Smooth muscle cell (in vitro differentiated cells): ENCODE data around the gene IQSEC3. TPM values are rescaled to one million over a fixed set of nuclear protein-coding genes. Genes with fewer than 3 reads are reported as not detected.
"Not testable (repeated sequence)": the region's sequence is repeated elsewhere in the genome, so short reads cannot be mapped to it uniquely, and the experiment has no call there.

Experiments used
- DNase-seq: peaks from one replicate; lab custom pipeline; 2025; ENCODE audit not compliant: unreplicated experiment; lab: John Stamatoyannopoulos, UW
- H2AFZ ChIP-seq: fragments of 200-600 bp; sonication (generic); 2 replicates; pipeline ENCODE4 v1.6.0; 2016; ENCODE audit warnings: antibody characterized with exemption, low read depth, mild to moderate bottlenecking
- H3F3A ChIP-seq: fragments of 200-600 bp; sonication (generic); 2 replicates; pipeline ENCODE4 v1.6.0; 2017; ENCODE audit warnings: antibody characterized with exemption, low read depth
- H3K27ac ChIP-seq: fragments of 200-600 bp; sonication (generic); 2 replicates; pipeline ENCODE4 v1.5.1; 2016; ENCODE audit warnings: low read depth, mild to moderate bottlenecking
- H3K27me3 ChIP-seq: fragments of 200-600 bp; sonication (generic); 2 replicates; pipeline ENCODE4 v1.6.1; 2016; ENCODE audit warnings: low read depth, mild to moderate bottlenecking
- H3K36me3 ChIP-seq: fragments of 200-600 bp; sonication (generic); 2 replicates; pipeline ENCODE4 v1.5.1; 2016; ENCODE audit warnings: low read depth
- H3K4me1 ChIP-seq: fragments of 200-600 bp; sonication (generic); 2 replicates; pipeline ENCODE4 v1.5.1; 2016; ENCODE audit warnings: low read depth
- H3K4me2 ChIP-seq: fragments of 200-600 bp; sonication (generic); 2 replicates; pipeline ENCODE4 v1.6.0; 2016; ENCODE audit warnings: mild to moderate bottlenecking
- H3K4me3 ChIP-seq: fragments of 200-600 bp; sonication (generic); 2 replicates; pipeline ENCODE4 v1.5.1; 2016; ENCODE audit warnings: mild to moderate bottlenecking
- H3K79me2 ChIP-seq: fragments of 200-600 bp; sonication (generic); 2 replicates; pipeline ENCODE4 v1.6.0; 2016; ENCODE audit warnings: low read depth, mild to moderate bottlenecking
- H3K9ac ChIP-seq: fragments of 200-600 bp; sonication (generic); 2 replicates; pipeline ENCODE4 v1.6.0; 2016; ENCODE audit warnings: low read depth
- H3K9me3 ChIP-seq: fragments of 200-600 bp; sonication (generic); replicated peaks from 2 replicates; pipeline ENCODE4 v1.5.1; 2016; ENCODE audit warnings: low read depth
- H4K20me1 ChIP-seq: fragments of 200-600 bp; sonication (generic); 2 replicates; pipeline ENCODE4 v1.6.0; 2016; ENCODE audit warnings: low read depth
- CTCF ChIP-seq: fragments of 200-600 bp; sonication (generic); IDR thresholded peaks from 2 replicates; pipeline ENCODE4 v1.5.1; 2017; ENCODE audit warnings: borderline replicate concordance, mild to moderate bottlenecking, antibody characterized with exemption; ENCODE audit not compliant: insufficient read depth, poor library complexity, severe bottlenecking
- WGBS: methylation state at CpG from one replicate; pipeline ENCODE4 v1.1.7; 2016; ENCODE audit warnings: low lambda C conversion rate; 5-methylcytosine and 5-hydroxymethylcytosine counted together
- polyA plus RNA-seq: library from polyadenylated mRNA; unstranded; fragments of >200 nt; fragmentation: Nextera tagmentation; extraction: Ambion mirVana; gene quantifications from 2 replicates; pipeline ENCODE4 v1.2.1, GENCODE V29; 2016
- total RNA-seq: library from RNA; depleted of rRNA; stranded (reverse); fragments of >200 nt; gene quantifications from 2 replicates; pipeline ENCODE4 v1.2.3, GENCODE V29; 2014

The IQSEC3 gene
- total and polyA plus RNA-seq, 2 experiments from 2014 or later: 0.72 to 2.4 TPM

DNA sequence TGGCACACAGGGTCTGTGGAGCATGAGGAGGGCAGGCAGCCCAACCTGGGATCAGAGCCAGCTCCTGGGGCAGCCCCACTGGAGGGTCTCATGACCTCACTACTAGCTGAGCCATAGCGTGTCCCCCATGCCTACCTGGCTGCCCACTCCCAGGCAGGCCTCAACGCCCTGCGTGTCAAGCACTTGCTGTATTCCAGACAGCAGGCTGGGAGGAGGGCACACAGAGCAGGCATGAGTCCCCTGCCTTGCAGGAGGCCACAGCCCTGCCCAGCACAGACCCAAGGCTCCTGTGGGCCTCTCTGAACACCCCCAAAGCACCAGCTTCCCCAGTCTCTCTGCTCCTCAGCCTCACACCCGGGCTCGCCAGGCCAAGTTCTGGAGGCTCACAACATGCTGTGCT is 64.0 kb downstream of the IQSEC3 start:
- TF ChIP-seq CTCF: no peak
- no peaks in the 10 kb centered on the region for H3K4me1 ChIP-seq
- H3K27me3 ChIP-seq: no peaks in the 10 kb centered on the region

DNA sequence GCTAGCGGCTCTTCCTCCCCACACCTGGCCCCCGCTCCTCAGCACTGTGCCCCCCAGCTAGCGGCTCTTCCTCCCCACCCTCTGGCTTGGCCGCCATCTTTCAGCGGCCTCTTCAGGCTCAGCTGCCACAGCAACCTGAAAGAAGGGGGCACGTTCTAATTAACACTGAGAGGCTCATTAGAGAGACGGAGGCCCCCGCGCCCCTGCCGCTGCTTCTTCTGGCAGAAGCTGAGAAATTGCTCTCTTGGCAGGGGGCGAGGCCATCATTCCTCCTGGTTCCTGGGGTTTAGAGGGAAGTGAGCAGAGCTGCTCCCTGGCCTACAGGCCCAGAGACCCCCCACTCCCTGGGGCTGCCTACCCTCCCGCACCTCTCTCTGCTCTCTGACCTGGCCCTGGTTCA is 64.4 kb downstream of the IQSEC3 start:
- Histone ChIP-seq H3K79me2 (no peaks in the 10 kb centered on the region), H3K36me3 (no peaks in the 10 kb centered on the region), H3K27ac (no peak overlapping the region), H3K9me3 (no peaks in the 10 kb centered on the region), H3K9ac (no peak overlapping the region), H3K4me3 (no peak overlapping the region), H3K4me2 (no peak overlapping the region), H3K4me1 (no peaks in the 10 kb centered on the region), H4K20me1 (no peaks in the 10 kb centered on the region), H3F3A (no peaks in the 10 kb centered on the region), H2AFZ (no peak overlapping the region), H3K27me3 (no peaks in the 10 kb centered on the region)
- no peak for DNase-seq
- no peak for TF ChIP-seq CTCF
- WGBS: 92% methylated on average over 12 of the region's 12 CpGs

More for the DNA sequence above, 64.0 kb downstream of the IQSEC3 start:
- DNase-seq: no peak
- H3K9me3 ChIP-seq: no peaks in the 10 kb centered on the region
- no peaks in the 10 kb centered on the region for H3K36me3 ChIP-seq
- H3K4me3 ChIP-seq: no peak overlapping the region
- H3K79me2 ChIP-seq: no peaks in the 10 kb centered on the region
- no peak overlapping the region for H3K4me2 ChIP-seq
- no peaks in the 10 kb centered on the region for H3F3A ChIP-seq
- no peak overlapping the region for H3K9ac ChIP-seq
- H3K27ac ChIP-seq: no peak overlapping the region
- H4K20me1 ChIP-seq: no peaks in the 10 kb centered on the region
- H2AFZ ChIP-seq: no peak overlapping the region
- 98% methylated on average over 5 of the region's 5 CpGs for WGBS

GRCh38 chr12:131732-132495 is 65.3 kb downstream of the IQSEC3 start:
- Histone ChIP-seq H4K20me1 (no peaks in the 10 kb centered on the region), H3K36me3 (no peaks in the 10 kb centered on the region), H3K79me2 (no peaks in the 10 kb centered on the region), H3K27ac (no peak overlapping the region), H3K9ac (no peak overlapping the region), H3F3A (no peaks in the 10 kb centered on the region), H2AFZ (no peak overlapping the region), H3K4me3 (no peak overlapping the region), H3K9me3 (no peaks in the 10 kb centered on the region), H3K4me2 (no peak overlapping the region), H3K4me1 (no peaks in the 10 kb centered on the region), H3K27me3 (no peaks in the 10 kb centered on the region)
- TF ChIP-seq CTCF: no peak
- 82% methylated on average over 12 of the region's 12 CpGs for WGBS
- DNase-seq: no peak

- 92% methylated on average over 7 of the region's 7 CpGs for WGBS
- H3F3A ChIP-seq, H3K4me3 ChIP-seq, H2AFZ ChIP-seq, H3K27me3 ChIP-seq, H4K20me1 ChIP-seq, DNase-seq, H3K4me1 ChIP-seq, H3K4me2 ChIP-seq, H3K9ac ChIP-seq, H3K27ac ChIP-seq, H3K79me2 ChIP-seq, H3K36me3 ChIP-seq, H3K9me3 ChIP-seq: not testable (repeated sequence)
Observed at GRCh38 chr12:133616-134232, 67.2 kb downstream of the IQSEC3 start.
